AG04449 (cell line): Measurements from ENCODE around the gene POLA2.

ENCODE experiments used
- CTCF ChIA-PET: fragments of 350-600 bp; formaldehyde crosslinking; extraction: SDS; loops from one replicate; lab custom pipeline; 2021; ENCODE audit warnings: antibody characterized with exemption; lab: Yijun Ruan, JAX
- POLR2A ChIA-PET: fragments of 400-600, 350-600 bp; formaldehyde crosslinking; extraction: SDS; loops from one replicate; lab custom pipeline; 2020; ENCODE audit warnings: antibody characterized with exemption, inconsistent platforms; lab: Yijun Ruan, JAX
- DNase-seq: peaks from one replicate; pipeline ENCODE4 v3.0.0-alpha.2; 2010; ENCODE audit warnings: low read depth, low spot score
- H3K4me3 ChIP-seq: 2 replicates; pipeline ENCODE4 v1.5.1; 2011; ENCODE audit warnings: low read depth, mild to moderate bottlenecking, control low read depth, low read length
- CTCF ChIP-seq: IDR thresholded peaks from one replicate; pipeline ENCODE4 v1.5.1; 2011; ENCODE audit warnings: mild to moderate bottlenecking, moderate library complexity, low read length, control low read depth, inconsistent platforms; ENCODE audit not compliant: insufficient read depth; ENCODE audit errors: missing control alignments

POLA2 gene

GRCh38 chr11:65288706-65289536 lies 27.2 kb downstream of the POLA2 start:
- ChIA-PET POLR2A (interaction anchor here (4.0 kb wide), 1 partner anchor 27 kb away, joined by 44 read pairs; the partner anchor contains the start of gene CDC42EP2), CTCF (interaction anchor here (0.8 to 52.1 kb wide), 6 partner anchors 7 to 38 kb away, joined by 3 to 1993 read pairs (median 4); partner anchors contain the start of genes CDC42EP2 and DPF2)
- DNase-seq, result no peak
- H3K4me3 ChIP-seq, result no peak overlapping the region
- no peak for TF ChIP-seq CTCF

- no peak overlapping the region for H3K4me3 ChIP-seq
- ChIA-PET CTCF (interaction anchor here (0.9 to 52.1 kb wide), 6 partner anchors 10 to 37 kb away, joined by 4 to 1993 read pairs (median 6); partner anchors contain the start of genes CDC42EP2 and DPF2), POLR2A (interaction anchor here (0.7 to 4.0 kb wide), 7 partner anchors 11 to 132 kb away, joined by 3 to 44 read pairs (median 4); partner anchors contain the start of genes CDC42EP2 and NEAT1)
- peak; percentile 97 for DNase-seq
- TF ChIP-seq CTCF, result no peak
Observed at GRCh38 chr11:65290448-65291165, 28.8 kb downstream of the POLA2 start.

- peak overlapping the region; percentile 43 for H3K4me3 ChIP-seq
- peak; percentile 41 for DNase-seq
- TF ChIP-seq CTCF, result no peak
- ChIA-PET CTCF (interaction anchor here (1.6 to 52.1 kb wide), 5 partner anchors 11 to 36 kb away, joined by 6 to 1993 read pairs (median 7); partner anchors contain the start of genes CDC42EP2 and DPF2), POLR2A (interaction anchor here (1.1 to 4.0 kb wide), 6 partner anchors 12 to 42 kb away, joined by 4 to 44 read pairs (median 6); partner anchors contain the start of genes CDC42EP2 and DPF2)
Observed at GRCh38 chr11:65291613-65292012, 29.9 kb downstream of the POLA2 start.

- ChIA-PET CTCF (interaction anchor here (0.8 to 52.1 kb wide), 6 partner anchors 15 to 34 kb away, joined by 3 to 1993 read pairs (median 5); partner anchors contain the start of genes CDC42EP2 and DPF2), POLR2A (interaction anchor here (1.1 to 4.0 kb wide), 4 partner anchors 10 to 23 kb away, joined by 4 to 44 read pairs (median 10); partner anchors contain the start of gene CDC42EP2)
- DNase-seq, result no peak
- H3K4me3 ChIP-seq, result no peak overlapping the region
- no peak for TF ChIP-seq CTCF
Observed at GRCh38 chr11:65292890-65293289, 31.1 kb downstream of the POLA2 start.

- H3K4me3 ChIP-seq, result no peak overlapping the region
- POLR2A ChIA-PET, result no interaction called here
- CTCF ChIA-PET, result interaction anchor here (1.1 to 52.1 kb wide), 4 partner anchors 15 to 33 kb away, joined by 3 to 1993 read pairs (median 3); partner anchors contain the start of genes CDC42EP2 and DPF2
- no peak for DNase-seq
- no peak for TF ChIP-seq CTCF
Observed at GRCh38 chr11:65293909-65294381, 32.2 kb downstream of the POLA2 start.
